ENCODE results near the gene PRKCZ.
A peak's percentile ranks its signal among the peaks of the same experiment; 100 is the strongest.
"Not testable (repeated sequence)": the region's sequence is repeated elsewhere in the genome, so short reads cannot be mapped to it uniquely, and the experiment has no call there.

The PRKCZ gene

DNA sequence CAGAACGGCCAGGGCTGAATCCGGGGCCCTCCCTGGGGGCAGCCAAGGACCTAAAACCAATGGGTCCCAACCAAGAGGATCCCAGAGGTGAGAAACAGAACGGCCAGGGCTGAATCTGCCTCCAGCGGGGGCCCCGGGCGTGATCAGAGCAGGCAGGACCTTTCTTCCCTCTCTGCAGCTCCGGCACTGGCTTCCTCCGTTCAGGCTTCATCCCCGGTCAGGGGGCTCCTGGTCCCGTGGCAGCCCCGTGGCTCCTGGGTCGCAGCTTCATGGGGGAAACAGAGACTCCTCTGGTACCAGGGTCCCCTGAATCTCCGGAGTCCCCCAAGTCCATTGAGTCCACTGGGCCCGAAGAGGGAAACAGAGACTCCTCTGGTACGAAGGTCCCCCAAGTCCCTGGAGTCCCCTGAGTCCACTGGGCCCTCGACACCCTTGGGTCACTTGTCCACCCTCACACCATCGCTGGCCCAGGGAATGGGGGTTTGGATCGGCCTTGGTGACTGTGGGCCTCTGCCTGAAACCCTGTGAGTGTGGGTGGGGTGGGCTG, 60.1 kb downstream of the PRKCZ start:
- H3K4me1 ChIP-seq (ENCODE audit: insufficient read depth, insufficient read length) = peaks cover 8% of the 10 kb centered on the region
- no peak for DNase-seq (ENCODE audit: low read depth, low spot score)
- H3K9ac ChIP-seq (ENCODE audit: insufficient read length, low read depth) = no peak overlapping the region

GRCh38 chr1:2110738-2111673, 60.8 kb downstream of the PRKCZ start:
- Histone ChIP-seq H3K9ac (ENCODE audit: insufficient read length, low read depth) (peak overlapping the region; percentile 21), H3K36me3 (ENCODE audit: insufficient read depth, insufficient read length, low read length) (peaks cover 6% of the 10 kb centered on the region), H3K4me3 (ENCODE audit: insufficient read length, low read depth) (no peak overlapping the region), H3K9me3 (ENCODE audit: insufficient read depth, low read length) (no peaks in the 10 kb centered on the region), H3K4me1 (ENCODE audit: insufficient read depth, insufficient read length) (peaks cover 12% of the 10 kb centered on the region), H3K27me3 (ENCODE audit: insufficient read depth, insufficient read length) (peaks cover 7% of the 10 kb centered on the region)
- DNase-seq (ENCODE audit: low read depth, low spot score) = no peak
- TF ChIP-seq YY1 (IDR thresholded peaks at IDR 0.05; ENCODE audit: insufficient read depth, insufficient read length) = no peak
- TF ChIP-seq ZNF274 (IDR thresholded peaks at IDR 0.05; ENCODE audit: low read depth, low read length) = no peak
- no peak for TF ChIP-seq SUZ12 (IDR thresholded peaks at IDR 0.05; ENCODE audit: extremely low read depth, insufficient read depth, insufficient read length)

More for the DNA sequence above, 60.1 kb downstream of the PRKCZ start:
- H3K27me3 ChIP-seq (ENCODE audit: insufficient read depth, insufficient read length) = peaks cover 2% of the 10 kb centered on the region
- H3K4me3 ChIP-seq (ENCODE audit: insufficient read length, low read depth) = no peak overlapping the region
- peaks cover 6% of the 10 kb centered on the region for H3K36me3 ChIP-seq (ENCODE audit: insufficient read depth, insufficient read length, low read length)
- TF ChIP-seq SUZ12 (IDR thresholded peaks at IDR 0.05; ENCODE audit: extremely low read depth, insufficient read depth, insufficient read length) = no peak
- no peak for TF ChIP-seq ZNF274 (IDR thresholded peaks at IDR 0.05; ENCODE audit: low read depth, low read length)
- TF ChIP-seq YY1 (IDR thresholded peaks at IDR 0.05; ENCODE audit: insufficient read depth, insufficient read length) = no peak
- no peaks in the 10 kb centered on the region for H3K9me3 ChIP-seq (ENCODE audit: insufficient read depth, low read length)

DNA sequence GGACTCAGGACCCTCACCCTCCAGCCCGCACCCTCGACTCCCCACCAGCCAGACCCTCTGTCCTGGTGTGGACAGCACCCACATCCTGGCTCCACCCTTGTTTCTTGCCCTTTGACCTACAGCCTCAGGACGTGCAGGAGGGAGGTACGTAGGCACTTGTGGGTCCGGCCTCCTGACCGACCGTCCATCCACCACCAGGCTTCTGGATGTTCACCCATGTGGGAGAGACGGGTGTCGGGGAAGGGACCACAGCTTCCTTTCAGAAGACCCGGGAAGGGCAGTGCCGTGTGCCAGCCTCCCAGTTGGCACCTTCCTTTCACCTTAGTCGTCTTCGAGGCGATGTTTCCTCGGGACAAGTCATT, 61.4 kb downstream of the PRKCZ start:
- H3K4me1 ChIP-seq (ENCODE audit: insufficient read depth, insufficient read length) = peaks cover 15% of the 10 kb centered on the region
- no peak overlapping the region for H3K9ac ChIP-seq (ENCODE audit: insufficient read length, low read depth)
- H3K27me3 ChIP-seq (ENCODE audit: insufficient read depth, insufficient read length) = peaks cover 7% of the 10 kb centered on the region
- H3K4me3 ChIP-seq (ENCODE audit: insufficient read length, low read depth) = no peak overlapping the region
- no peaks in the 10 kb centered on the region for H3K9me3 ChIP-seq (ENCODE audit: insufficient read depth, low read length)
- no peak for DNase-seq (ENCODE audit: low read depth, low spot score)
- TF ChIP-seq SUZ12 (IDR thresholded peaks at IDR 0.05; ENCODE audit: extremely low read depth, insufficient read depth, insufficient read length) = no peak
- no peak for TF ChIP-seq YY1 (IDR thresholded peaks at IDR 0.05; ENCODE audit: insufficient read depth, insufficient read length)
- no peak for TF ChIP-seq ZNF274 (IDR thresholded peaks at IDR 0.05; ENCODE audit: low read depth, low read length)
- peaks cover 4% of the 10 kb centered on the region for H3K36me3 ChIP-seq (ENCODE audit: insufficient read depth, insufficient read length, low read length)

GRCh38 chr1:2112280-2112701, 62.1 kb downstream of the PRKCZ start:
- H3K9ac ChIP-seq (ENCODE audit: insufficient read length, low read depth) = no peak overlapping the region
- peaks cover 8% of the 10 kb centered on the region for H3K27me3 ChIP-seq (ENCODE audit: insufficient read depth, insufficient read length)

DNA sequence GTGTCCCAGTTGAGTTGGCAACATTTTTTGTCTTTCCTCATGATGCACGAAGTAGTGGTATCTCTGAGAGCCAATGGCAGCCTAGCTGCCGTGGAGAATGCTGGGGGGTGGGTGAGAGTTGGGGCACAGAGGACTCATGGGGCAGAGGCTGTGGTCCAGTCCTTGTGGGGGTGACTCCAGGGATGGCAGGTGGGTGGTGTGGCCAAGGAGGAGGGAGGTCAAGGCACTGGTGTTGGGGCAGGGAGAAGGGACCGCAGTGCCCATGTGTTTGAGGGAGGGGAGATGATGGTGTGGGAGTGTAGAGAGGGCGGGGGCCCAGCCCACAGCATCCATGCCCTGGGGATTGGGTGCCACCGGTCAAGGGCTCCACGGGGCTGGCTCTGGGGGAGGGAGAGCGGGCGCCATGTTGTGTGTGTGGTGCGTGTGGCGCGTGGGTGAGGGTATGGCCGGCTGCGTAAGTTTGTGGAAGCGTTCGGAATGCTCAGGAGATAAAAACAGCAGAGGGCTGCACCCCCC, 63.5 kb downstream of the PRKCZ start:
- Histone ChIP-seq H3K4me3 (ENCODE audit: insufficient read length, low read depth) (no peak overlapping the region), H3K9ac (ENCODE audit: insufficient read length, low read depth) (no peak overlapping the region), H3K4me1 (ENCODE audit: insufficient read depth, insufficient read length) (peaks cover 13% of the 10 kb centered on the region), H3K27me3 (ENCODE audit: insufficient read depth, insufficient read length) (peaks cover 9% of the 10 kb centered on the region), H3K36me3 (ENCODE audit: insufficient read depth, insufficient read length, low read length) (no peaks in the 10 kb centered on the region), H3K9me3 (ENCODE audit: insufficient read depth, low read length) (no peaks in the 10 kb centered on the region)
- TF ChIP-seq ZNF274 (IDR thresholded peaks at IDR 0.05; ENCODE audit: low read depth, low read length) (no peak), SUZ12 (IDR thresholded peaks at IDR 0.05; ENCODE audit: extremely low read depth, insufficient read depth, insufficient read length) (no peak)
- DNase-seq (ENCODE audit: low read depth, low spot score) = no peak

More at GRCh38 chr1:2112280-2112701, 62.1 kb downstream of the PRKCZ start:
- Histone ChIP-seq H3K4me1 (ENCODE audit: insufficient read depth, insufficient read length) (peaks cover 16% of the 10 kb centered on the region), H3K36me3 (ENCODE audit: insufficient read depth, insufficient read length, low read length) (no peaks in the 10 kb centered on the region), H3K4me3 (ENCODE audit: insufficient read length, low read depth) (no peak overlapping the region), H3K9me3 (ENCODE audit: insufficient read depth, low read length) (no peaks in the 10 kb centered on the region)
- no peak for DNase-seq (ENCODE audit: low read depth, low spot score)
- TF ChIP-seq ZNF274 (IDR thresholded peaks at IDR 0.05; ENCODE audit: low read depth, low read length) (no peak), SUZ12 (IDR thresholded peaks at IDR 0.05; ENCODE audit: extremely low read depth, insufficient read depth, insufficient read length) (no peak), YY1 (IDR thresholded peaks at IDR 0.05; ENCODE audit: insufficient read depth, insufficient read length) (no peak)

DNA sequence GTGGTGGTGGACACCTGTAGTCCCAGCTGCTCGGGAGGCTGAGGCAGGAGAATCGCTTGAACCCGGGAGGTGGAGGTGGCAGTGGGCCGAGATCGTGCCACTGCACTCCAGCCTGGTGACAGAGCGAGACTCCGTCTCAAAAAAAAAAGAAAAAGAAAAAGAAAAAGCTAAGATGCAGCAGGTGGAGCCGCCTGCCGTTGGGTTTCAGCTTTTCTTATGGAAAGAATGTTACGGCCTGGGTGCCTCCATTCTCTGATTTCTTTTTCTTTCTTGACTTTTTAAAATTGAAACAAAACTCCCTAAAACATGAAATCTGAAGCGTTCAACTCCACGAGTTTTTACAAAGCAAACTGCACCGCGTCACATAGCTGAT, 64.4 kb downstream of the PRKCZ start:
- H3K27me3 ChIP-seq (ENCODE audit: insufficient read depth, insufficient read length); H3K36me3 ChIP-seq (ENCODE audit: insufficient read depth, insufficient read length, low read length); DNase-seq (ENCODE audit: low read depth, low spot score); H3K4me3 ChIP-seq (ENCODE audit: insufficient read length, low read depth); H3K9me3 ChIP-seq (ENCODE audit: insufficient read depth, low read length); H3K9ac ChIP-seq (ENCODE audit: insufficient read length, low read depth): not testable (repeated sequence)
- peaks cover 13% of the 10 kb centered on the region for H3K4me1 ChIP-seq (ENCODE audit: insufficient read depth, insufficient read length)

DNA sequence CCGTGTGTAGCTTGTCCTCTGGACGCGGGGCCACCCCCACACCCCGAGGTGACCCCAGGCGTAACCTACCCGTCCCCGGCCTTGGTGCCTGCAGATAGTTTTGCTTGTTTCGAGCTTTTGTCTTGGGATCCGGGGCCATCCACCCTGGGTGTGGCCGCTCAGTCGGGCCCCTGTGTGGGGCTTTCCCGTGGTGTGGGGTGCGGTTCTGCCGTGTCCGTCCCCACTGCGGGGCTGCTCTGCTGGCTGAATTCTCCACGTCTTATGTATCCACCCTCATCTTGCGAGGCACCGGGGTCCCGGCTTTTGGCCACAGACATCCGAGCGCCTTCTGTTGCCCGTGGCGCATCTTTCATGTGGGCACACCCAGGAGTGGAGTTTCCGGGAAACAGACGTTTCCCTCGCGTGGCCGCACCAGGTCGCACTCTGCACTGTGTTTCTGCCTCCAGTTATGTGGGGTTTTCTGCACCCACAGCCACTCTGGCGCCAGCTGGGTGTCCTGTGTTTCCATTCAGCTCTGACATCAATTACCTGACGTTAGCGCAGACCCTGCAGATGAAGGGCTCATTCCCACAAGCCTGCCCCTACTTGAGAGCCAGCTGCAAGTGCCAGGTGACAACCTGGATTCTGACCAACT, 64.9 kb downstream of the PRKCZ start:
- Histone ChIP-seq H3K36me3 (ENCODE audit: insufficient read depth, insufficient read length, low read length) (no peaks in the 10 kb centered on the region), H3K4me1 (ENCODE audit: insufficient read depth, insufficient read length) (peaks cover 13% of the 10 kb centered on the region), H3K9me3 (ENCODE audit: insufficient read depth, low read length) (no peaks in the 10 kb centered on the region), H3K27me3 (ENCODE audit: insufficient read depth, insufficient read length) (peaks cover 9% of the 10 kb centered on the region), H3K4me3 (ENCODE audit: insufficient read length, low read depth) (no peak overlapping the region), H3K9ac (ENCODE audit: insufficient read length, low read depth) (peak overlapping the region; percentile 36)
- no peak for DNase-seq (ENCODE audit: low read depth, low spot score)
- TF ChIP-seq YY1 (IDR thresholded peaks at IDR 0.05; ENCODE audit: insufficient read depth, insufficient read length) = no peak
- no peak for TF ChIP-seq ZNF274 (IDR thresholded peaks at IDR 0.05; ENCODE audit: low read depth, low read length)
- no peak for TF ChIP-seq SUZ12 (IDR thresholded peaks at IDR 0.05; ENCODE audit: extremely low read depth, insufficient read depth, insufficient read length)

Measured in NT2/D1 (cell line).